Transverse colon (tissue), 4 donors: ENCODE results near the gene CLCNKB. TPM values are rescaled to one million over a fixed set of nuclear protein-coding genes. Genes with fewer than 3 reads are reported as not detected.
A peak's percentile ranks its signal among the peaks of the same experiment; 100 is the strongest.
"Not testable (repeated sequence)": the region's sequence is repeated elsewhere in the genome, so short reads cannot be mapped to it uniquely, and the experiment has no call there.

Source experiments
- DNase-seq: peaks from one replicate; pipeline ENCODE4 v3.0.0-alpha.2; 2019
- H3K27ac ChIP-seq, 4 donors: fragments of 200-600 bp; sonication (generic); 2 replicates each; pipeline ENCODE4 v1.5.1; 2016 to 2018; ENCODE audit warnings: inconsistent platforms in 4 of 4
- H3K27me3 ChIP-seq: fragments of 200-600 bp; sonication (generic); 2 replicates; pipeline ENCODE4 v1.5.1; 2017; ENCODE audit warnings: inconsistent platforms
- H3K36me3 ChIP-seq, 4 donors: fragments of 200-600 bp; sonication (generic); 2 replicates each; pipeline ENCODE4 v1.5.1; 2017 to 2019; ENCODE audit warnings: inconsistent platforms in 4 of 4
- H3K4me1 ChIP-seq, 4 donors: fragments of 200-600 bp; sonication (generic); 2 replicates each; pipeline ENCODE4 v1.5.1; 2017 to 2020; ENCODE audit warnings: inconsistent platforms in 4 of 4
- H3K4me3 ChIP-seq, 4 donors: fragments of 200-600 bp; sonication (generic); 1 replicate in 1 of 4; 2 replicates in 3 of 4; pipeline versions ENCODE4 v1.5.1 to v1.6.1; 2017 to 2019; ENCODE audit warnings: inconsistent platforms in 4 of 4
- H3K9me3 ChIP-seq, 2 donors: fragments of 200-600 bp; sonication (generic); 2 replicates each; pipeline ENCODE4 v1.5.1; 2017 to 2019; ENCODE audit warnings: inconsistent platforms in 2 of 2
- EP300 ChIP-seq: sonication (generic); formaldehyde crosslinking; IDR thresholded peaks from one replicate; pipeline ENCODE4 v1.6.1; 2017; ENCODE audit warnings: antibody characterized with exemption, low read depth
- POLR2A ChIP-seq: fragments of 450-650 bp; IDR thresholded peaks from one replicate; pipeline ENCODE4 v1.6.1; 2016; ENCODE audit warnings: antibody characterized with exemption, mild to moderate bottlenecking, moderate library complexity
- POLR2AphosphoS5 ChIP-seq, 3 donors: sonication (generic); formaldehyde crosslinking; IDR thresholded peaks; one replicate each; pipeline ENCODE4 v1.6.1; 2016; ENCODE audit warnings: antibody characterized with exemption in 3 of 3
- WGBS, 2 donors: methylation state at CpG; one replicate each; pipeline ENCODE4 v1.1.5; 2018; ENCODE audit warnings: low coverage in 1 of 2; 5-methylcytosine and 5-hydroxymethylcytosine counted together
- in situ Hi-C, 4 donors: fragments of 200-750 bp; cut with MboI; loops; one replicate each; pipeline versions ENCODE4 v1.15.0 to v1.15.1; 2017; ENCODE audit warnings: low sequenced_read_pairs in 3 of 4, low pct_ligation_motif_present in 1 of 4, low pct_unique_long_range_greater_than_20kb in 1 of 4
- intact Hi-C: fragments of 100-400 bp; cut with DNase I; formaldehyde crosslinking; loops from one replicate; pipeline ENCODE4 v1.15.1; 2023; ENCODE audit warnings: low total_unique reads
- total RNA-seq, 4 donors: library from RNA; depleted of rRNA; stranded (reverse); fragments of >200 nt; gene quantifications; one replicate each; pipeline ENCODE4 v1.1.0, GENCODE V29; 2016
- TF ChIP-seq, protein P1 (sequence below), 5 experiments: fragments of 200-600 bp in 3 of 5; fragments of 450-650 bp in 2 of 5; sonication (generic) in 3 of 5; IDR thresholded peaks; 1 replicate in 2 of 5; 2 replicates in 3 of 5; pipeline ENCODE4 v1.5.1; 2016 to 2017; ENCODE audit warnings: antibody characterized with exemption in 5 of 5, inconsistent platforms in 3 of 5, mild to moderate bottlenecking in 2 of 5, moderate library complexity in 1 of 5

Gene CLCNKB
- total RNA-seq, 4 donors from 2014 or later: 0.48 to 1.1 TPM; not detected in 2

DNA sequence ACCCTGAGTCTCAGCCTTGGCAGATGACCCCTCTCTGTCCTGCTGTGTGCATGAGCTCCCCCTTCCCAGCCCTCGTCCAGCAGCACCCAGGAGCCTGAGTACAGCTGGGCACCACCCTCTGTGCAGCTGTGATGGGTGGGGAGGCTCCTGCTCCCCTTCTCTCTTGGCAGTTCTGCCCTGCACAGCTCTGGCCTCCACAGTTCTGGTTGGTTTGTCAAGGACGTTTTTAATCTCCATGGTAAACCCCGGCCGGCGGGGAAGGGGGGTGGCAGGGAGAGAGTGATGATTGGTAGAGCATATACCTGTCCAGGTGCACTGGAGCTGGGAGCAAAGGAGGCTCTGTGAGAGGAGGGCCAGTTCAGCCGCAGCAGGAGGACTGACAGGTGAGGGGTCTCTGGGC is 21.9 kb upstream of the CLCNKB start, which contains the start of gene CLCNKA:
TSS of gene CLCNKA (plus strand) at position 356 of the 400 bp plus-strand sequence. CDS start 584 bp downstream, outside the sequence.
- in situ Hi-C loops (no loop called here), intact Hi-C loops (no loop called here)
- 39% methylated on average over 6 of the region's 6 CpGs; no CpG with 5 or more reads in 1 of the 2 donors for WGBS, 2 donors
- TF ChIP-seq, protein P1, sequence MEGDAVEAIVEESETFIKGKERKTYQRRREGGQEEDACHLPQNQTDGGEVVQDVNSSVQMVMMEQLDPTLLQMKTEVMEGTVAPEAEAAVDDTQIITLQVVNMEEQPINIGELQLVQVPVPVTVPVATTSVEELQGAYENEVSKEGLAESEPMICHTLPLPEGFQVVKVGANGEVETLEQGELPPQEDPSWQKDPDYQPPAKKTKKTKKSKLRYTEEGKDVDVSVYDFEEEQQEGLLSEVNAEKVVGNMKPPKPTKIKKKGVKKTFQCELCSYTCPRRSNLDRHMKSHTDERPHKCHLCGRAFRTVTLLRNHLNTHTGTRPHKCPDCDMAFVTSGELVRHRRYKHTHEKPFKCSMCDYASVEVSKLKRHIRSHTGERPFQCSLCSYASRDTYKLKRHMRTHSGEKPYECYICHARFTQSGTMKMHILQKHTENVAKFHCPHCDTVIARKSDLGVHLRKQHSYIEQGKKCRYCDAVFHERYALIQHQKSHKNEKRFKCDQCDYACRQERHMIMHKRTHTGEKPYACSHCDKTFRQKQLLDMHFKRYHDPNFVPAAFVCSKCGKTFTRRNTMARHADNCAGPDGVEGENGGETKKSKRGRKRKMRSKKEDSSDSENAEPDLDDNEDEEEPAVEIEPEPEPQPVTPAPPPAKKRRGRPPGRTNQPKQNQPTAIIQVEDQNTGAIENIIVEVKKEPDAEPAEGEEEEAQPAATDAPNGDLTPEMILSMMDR (IDR thresholded peaks at IDR 0.05): no peak
- TF ChIP-seq POLR2AphosphoS5 (IDR thresholded peaks at IDR 0.05) (no peak), POLR2A (no peak), EP300 (no peak)
- no peaks in the 10 kb centered on the region for H3K9me3 ChIP-seq
- H3K36me3 ChIP-seq: no peaks in the 10 kb centered on the region
- no peak within 1 kb of the TSS for H3K4me3 ChIP-seq
- H3K27ac ChIP-seq: peak within 1 kb of the TSS in 2 of 4 donors; percentile 14 to 32
- peaks cover 8 to 21% (median 18%) of the 10 kb centered on the region in 4 donors for H3K4me1 ChIP-seq
- no peak for DNase-seq
- H3K27me3 ChIP-seq: peaks cover 5% of the 10 kb centered on the region

DNA sequence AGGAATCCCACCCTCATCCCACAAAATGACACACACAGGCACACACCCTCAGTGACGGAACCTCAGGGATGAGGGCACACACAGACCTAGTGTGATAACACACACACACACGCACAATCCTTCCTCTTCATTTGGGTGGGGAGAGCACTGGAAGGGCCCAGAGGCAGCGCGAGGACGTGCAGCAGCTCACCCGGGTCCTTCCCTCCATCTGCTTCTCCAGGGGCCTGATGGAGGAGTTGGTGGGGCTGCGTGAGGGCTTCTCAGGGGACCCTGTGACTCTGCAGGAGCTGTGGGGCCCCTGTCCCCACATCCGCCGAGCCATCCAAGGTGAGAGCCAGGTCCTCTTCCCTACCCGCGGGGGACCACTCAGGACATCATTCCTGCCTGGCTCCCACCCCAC is 21.2 kb upstream of the CLCNKB start:
- Histone ChIP-seq H3K4me1 (peaks cover 16 to 28% (median 25%) of the 10 kb centered on the region in 4 donors), H3K36me3 (no peaks in the 10 kb centered on the region), H3K27ac (no peak overlapping the region), H3K9me3 (no peaks in the 10 kb centered on the region), H3K4me3 (no peak overlapping the region), H3K27me3 (peaks cover 12% of the 10 kb centered on the region)
- intact Hi-C loops: no loop called here
- 80% methylated on average over 9 of the region's 11 CpGs; no CpG with 5 or more reads in 1 of the 2 donors for WGBS, 2 donors
- no peak for TF ChIP-seq POLR2A
- TF ChIP-seq POLR2AphosphoS5 (IDR thresholded peaks at IDR 0.05): no peak
- no peak for TF ChIP-seq EP300
- TF ChIP-seq, protein P1 (IDR thresholded peaks at IDR 0.05): no peak
- no peak for DNase-seq
- in situ Hi-C loops: no loop called here

DNA sequence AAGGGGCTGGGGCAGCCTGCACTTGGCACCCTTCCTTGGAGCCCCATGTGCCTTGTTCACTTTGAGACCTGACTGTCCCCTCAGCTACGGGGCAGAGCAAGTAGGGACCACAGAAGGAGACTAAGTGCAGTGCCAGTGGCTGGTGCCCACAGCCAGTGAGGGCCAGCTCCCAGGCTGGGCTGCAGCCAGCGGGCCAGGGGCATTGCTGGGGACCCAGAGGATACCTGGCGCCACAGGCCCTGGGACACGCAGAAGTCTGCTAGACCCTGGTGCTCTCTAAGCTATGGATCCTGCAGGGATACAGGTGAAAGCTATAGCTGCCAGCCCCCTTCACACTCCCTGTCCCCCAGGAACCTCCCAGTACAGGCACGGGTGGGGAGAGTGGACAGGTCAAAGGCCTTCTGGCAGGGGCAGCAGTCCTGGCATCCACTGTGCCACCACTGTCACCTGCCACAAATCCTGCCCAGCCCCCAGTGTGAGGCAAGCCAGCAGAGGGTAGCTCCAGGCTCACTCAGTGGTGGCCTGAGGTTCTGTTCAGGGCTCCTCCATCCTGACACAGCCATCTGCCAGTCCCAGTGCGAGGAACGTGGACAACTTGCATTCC is 20.4 kb upstream of the CLCNKB start:
- in situ Hi-C loops: no loop called here
- H3K36me3 ChIP-seq: no peaks in the 10 kb centered on the region
- intact Hi-C loops: no loop called here
- peaks cover 15 to 27% (median 24%) of the 10 kb centered on the region in 4 donors for H3K4me1 ChIP-seq
- no peak overlapping the region for H3K4me3 ChIP-seq
- H3K9me3 ChIP-seq: no peaks in the 10 kb centered on the region
- H3K27me3 ChIP-seq: peaks cover 17% of the 10 kb centered on the region
- no peak for DNase-seq
- H3K27ac ChIP-seq: no peak overlapping the region
- WGBS, 2 donors: 60% methylated on average over 7 of the region's 7 CpGs; no CpG with 5 or more reads in 1 of the 2 donors
- TF ChIP-seq POLR2AphosphoS5 (IDR thresholded peaks at IDR 0.05) (no peak), EP300 (no peak), POLR2A (no peak)
- TF ChIP-seq, protein P1 (IDR thresholded peaks at IDR 0.05): no peak

DNA sequence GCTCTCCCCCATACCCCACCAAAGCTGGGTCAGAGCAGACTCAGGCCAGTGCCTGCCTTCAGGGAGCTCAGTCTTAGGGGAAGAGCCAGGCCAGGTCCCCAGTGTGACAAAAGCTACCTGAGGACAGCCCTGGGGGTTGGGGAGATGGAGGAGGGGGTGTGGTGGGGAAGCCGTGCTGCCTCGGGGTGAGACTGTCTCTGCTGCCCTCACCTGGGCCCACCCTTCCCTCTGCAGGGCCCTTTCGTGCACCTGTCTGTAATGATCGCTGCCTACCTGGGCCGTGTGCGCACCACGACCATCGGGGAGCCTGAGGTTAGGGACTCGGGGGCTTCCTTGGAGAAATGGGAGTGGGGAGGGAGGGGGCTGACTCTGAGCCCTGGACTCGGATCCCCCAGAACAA is 17.3 kb upstream of the CLCNKB start:
- H3K36me3 ChIP-seq, H3K4me3 ChIP-seq, H3K4me1 ChIP-seq, intact Hi-C loops, DNase-seq, H3K27ac ChIP-seq, H3K9me3 ChIP-seq, in situ Hi-C loops: not testable (repeated sequence)
- H3K27me3 ChIP-seq: peaks cover 26% of the 10 kb centered on the region
- 39% methylated on average over 9 of the region's 10 CpGs; no CpG with 5 or more reads in 1 of the 2 donors for WGBS, 2 donors
